ENCODE measurements around the gene CELA1. TPM values are rescaled to one million over a fixed set of nuclear protein-coding genes. Genes with fewer than 3 reads are reported as not detected.

Gene CELA1
- total RNA-seq, 1 experiment from 2014 or later: not detected

DNA sequence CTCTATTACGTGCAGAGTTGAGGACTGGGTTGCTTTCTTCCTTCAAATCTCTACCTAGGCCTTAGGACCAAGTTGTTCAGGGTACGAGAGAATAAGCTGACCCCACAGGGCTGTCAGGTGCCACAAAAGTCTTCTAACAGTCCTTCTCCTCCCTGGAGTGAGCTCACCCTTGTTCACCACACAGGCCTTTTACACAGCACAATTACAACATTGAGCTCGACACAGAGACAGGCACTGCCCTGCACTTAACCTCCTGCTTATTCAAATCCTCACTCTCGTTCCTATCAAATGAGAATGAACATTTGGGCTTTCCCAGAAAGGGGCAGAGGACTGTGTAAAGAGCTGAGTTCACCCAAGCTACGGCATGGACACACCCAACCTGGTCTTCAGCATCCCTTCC is 42.4 kb upstream of the CELA1 start:
- H3K4me3 Mint-ChIP-seq (ENCODE audit: low read depth, unreplicated experiment): peak overlapping the region; percentile 11
- CTCF ChIA-PET: no interaction called here

DNA sequence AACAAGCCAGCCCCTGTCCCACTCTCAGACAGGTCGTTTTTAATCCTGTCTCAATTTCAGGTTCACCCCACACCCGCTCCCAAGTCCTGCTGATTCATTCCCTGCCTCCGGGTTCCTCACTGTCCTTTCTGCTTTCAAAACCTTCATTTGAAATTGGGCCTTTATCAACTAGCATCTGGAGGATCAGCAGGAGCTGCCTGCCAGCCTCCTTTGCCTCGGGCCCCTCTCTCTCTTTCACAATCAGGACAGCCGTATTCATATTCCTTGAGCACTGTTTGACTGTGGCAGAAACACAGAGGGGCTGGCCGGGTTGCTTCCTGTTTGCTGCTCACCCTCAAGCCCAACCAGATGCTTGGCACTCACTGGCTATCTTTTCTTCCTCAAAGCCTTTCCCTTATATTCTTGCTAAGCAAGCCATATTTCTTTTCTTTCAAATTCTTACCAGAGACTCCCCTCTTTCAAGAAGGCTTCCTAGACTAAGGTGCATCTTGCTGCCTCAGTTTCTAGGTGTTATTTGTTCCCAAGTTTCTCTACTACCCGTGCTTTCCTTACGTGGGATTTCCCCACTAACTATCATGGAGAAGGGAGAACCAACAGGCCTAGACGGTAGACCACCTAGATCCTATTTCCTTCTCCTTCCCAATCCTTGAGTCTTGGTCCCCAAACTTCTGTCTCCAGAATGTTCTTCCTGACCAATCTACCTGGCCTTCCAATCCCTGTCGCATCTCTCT is 41.8 kb upstream of the CELA1 start:
- BruUV-seq (replicated peaks): no TSS peak
- Mint-ChIP-seq H3K27me3 (ENCODE audit: unreplicated experiment) (no peaks in the 10 kb centered on the region), H3K4me1 (ENCODE audit: low read depth, unreplicated experiment) (peaks cover 48% of the 10 kb centered on the region), H3K27ac (ENCODE audit: unreplicated experiment) (no peak overlapping the region), H3K4me3 (ENCODE audit: low read depth, unreplicated experiment) (peak overlapping the region; percentile 11), H3K9me3 (ENCODE audit: low read depth, unreplicated experiment) (no peaks in the 10 kb centered on the region), H3K36me3 (ENCODE audit: insufficient read depth, unreplicated experiment) (peaks cover 31% of the 10 kb centered on the region)
- intact Hi-C loops (cut with micrococcal nuclease; ENCODE audit: unreplicated experiment): no loop called here
- DNase-seq: peak; percentile 14
- TF ChIP-seq, protein P1, sequence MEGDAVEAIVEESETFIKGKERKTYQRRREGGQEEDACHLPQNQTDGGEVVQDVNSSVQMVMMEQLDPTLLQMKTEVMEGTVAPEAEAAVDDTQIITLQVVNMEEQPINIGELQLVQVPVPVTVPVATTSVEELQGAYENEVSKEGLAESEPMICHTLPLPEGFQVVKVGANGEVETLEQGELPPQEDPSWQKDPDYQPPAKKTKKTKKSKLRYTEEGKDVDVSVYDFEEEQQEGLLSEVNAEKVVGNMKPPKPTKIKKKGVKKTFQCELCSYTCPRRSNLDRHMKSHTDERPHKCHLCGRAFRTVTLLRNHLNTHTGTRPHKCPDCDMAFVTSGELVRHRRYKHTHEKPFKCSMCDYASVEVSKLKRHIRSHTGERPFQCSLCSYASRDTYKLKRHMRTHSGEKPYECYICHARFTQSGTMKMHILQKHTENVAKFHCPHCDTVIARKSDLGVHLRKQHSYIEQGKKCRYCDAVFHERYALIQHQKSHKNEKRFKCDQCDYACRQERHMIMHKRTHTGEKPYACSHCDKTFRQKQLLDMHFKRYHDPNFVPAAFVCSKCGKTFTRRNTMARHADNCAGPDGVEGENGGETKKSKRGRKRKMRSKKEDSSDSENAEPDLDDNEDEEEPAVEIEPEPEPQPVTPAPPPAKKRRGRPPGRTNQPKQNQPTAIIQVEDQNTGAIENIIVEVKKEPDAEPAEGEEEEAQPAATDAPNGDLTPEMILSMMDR (IDR thresholded peaks at IDR 0.05; ENCODE audit: unreplicated experiment): no peak
- CTCF ChIA-PET: no interaction called here

More for the DNA sequence above, 42.4 kb upstream of the CELA1 start:
- H3K9me3 Mint-ChIP-seq (ENCODE audit: low read depth, unreplicated experiment): no peaks in the 10 kb centered on the region
- no peaks in the 10 kb centered on the region for H3K27me3 Mint-ChIP-seq (ENCODE audit: unreplicated experiment)
- peaks cover 32% of the 10 kb centered on the region for H3K36me3 Mint-ChIP-seq (ENCODE audit: insufficient read depth, unreplicated experiment)
- TF ChIP-seq, protein P1 (IDR thresholded peaks at IDR 0.05; ENCODE audit: unreplicated experiment): no peak
- no TSS peak for BruUV-seq (replicated peaks)
- no peak for DNase-seq
- peaks cover 49% of the 10 kb centered on the region for H3K4me1 Mint-ChIP-seq (ENCODE audit: low read depth, unreplicated experiment)
- intact Hi-C loops (cut with micrococcal nuclease; ENCODE audit: unreplicated experiment): no loop called here
- H3K27ac Mint-ChIP-seq (ENCODE audit: unreplicated experiment): no peak overlapping the region

DNA sequence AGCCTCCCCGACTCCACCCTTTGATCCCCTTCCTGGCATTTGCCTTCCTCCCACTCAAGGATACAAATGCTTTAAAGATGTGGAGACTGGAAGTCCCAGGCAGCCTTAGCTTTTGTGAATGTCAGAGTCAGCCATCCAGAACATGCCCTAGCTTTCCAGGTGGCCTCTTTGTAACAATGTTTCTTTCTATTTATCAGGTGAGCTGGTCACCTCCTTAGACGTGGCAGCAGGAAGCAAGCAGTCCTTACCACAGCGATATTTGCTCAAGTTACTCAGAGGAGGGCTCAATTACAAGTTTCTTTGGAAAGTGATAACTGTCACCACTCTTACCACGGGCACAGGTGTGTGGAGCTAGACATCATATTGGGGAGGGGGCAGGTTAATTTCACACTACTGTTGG is 39.9 kb upstream of the CELA1 start:
- H3K27ac Mint-ChIP-seq (ENCODE audit: unreplicated experiment): no peak overlapping the region
- CTCF ChIA-PET: interaction anchor here (1.3 kb wide), 2 partner anchors 15 to 36 kb away, joined by 3 to 4 read pairs; no protein-coding TSS in a partner anchor
- BruUV-seq (replicated peaks): no TSS peak

DNA sequence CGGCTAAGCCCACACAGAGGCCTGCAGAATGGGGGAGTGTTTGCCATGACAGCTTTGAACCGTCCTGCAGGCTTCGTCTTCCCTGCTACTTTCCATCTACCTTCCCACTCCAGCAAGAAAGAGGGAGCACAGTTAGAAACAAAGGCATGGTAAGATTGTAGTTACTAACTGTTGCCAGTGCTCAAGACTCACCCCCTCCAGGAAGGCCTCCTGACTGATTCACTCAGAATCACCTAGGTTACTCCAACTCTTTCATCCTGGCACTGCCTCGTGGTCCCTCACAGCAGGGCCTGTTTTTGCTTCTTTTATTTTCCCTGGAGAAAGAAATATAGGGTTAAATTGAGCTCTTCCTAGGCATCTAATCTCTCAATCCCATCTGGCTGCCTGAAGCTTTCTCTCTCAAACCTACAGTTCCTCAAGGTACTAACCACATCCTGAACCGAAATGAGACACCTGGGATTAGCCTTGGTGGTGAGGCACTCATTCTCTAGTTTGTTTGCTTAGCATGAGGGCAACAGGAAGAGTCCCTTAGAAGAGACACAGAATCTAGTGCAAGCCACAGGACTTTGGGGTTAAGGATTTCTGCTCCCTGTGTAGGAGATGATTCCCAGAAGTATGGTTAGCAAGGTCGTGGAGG is 36.9 kb upstream of the CELA1 start:
- Mint-ChIP-seq H3K4me1 (ENCODE audit: low read depth, unreplicated experiment) (peaks cover 31% of the 10 kb centered on the region), H3K9me3 (ENCODE audit: low read depth, unreplicated experiment) (no peaks in the 10 kb centered on the region), H3K4me3 (ENCODE audit: low read depth, unreplicated experiment) (no peak overlapping the region), H3K27me3 (ENCODE audit: unreplicated experiment) (no peaks in the 10 kb centered on the region), H3K36me3 (ENCODE audit: insufficient read depth, unreplicated experiment) (peaks cover 3% of the 10 kb centered on the region), H3K27ac (ENCODE audit: unreplicated experiment) (no peak overlapping the region)
- CTCF ChIA-PET: no interaction called here
- no TSS peak for BruUV-seq (replicated peaks)
- intact Hi-C loops (cut with micrococcal nuclease; ENCODE audit: unreplicated experiment): no loop called here
- TF ChIP-seq, protein P1 (IDR thresholded peaks at IDR 0.05; ENCODE audit: unreplicated experiment): no peak
- DNase-seq: no peak

More for the DNA sequence above, 39.9 kb upstream of the CELA1 start:
- intact Hi-C loops (cut with micrococcal nuclease; ENCODE audit: unreplicated experiment): no loop called here
- Mint-ChIP-seq H3K36me3 (ENCODE audit: insufficient read depth, unreplicated experiment) (peaks cover 12% of the 10 kb centered on the region), H3K27me3 (ENCODE audit: unreplicated experiment) (no peaks in the 10 kb centered on the region), H3K4me3 (ENCODE audit: low read depth, unreplicated experiment) (no peak overlapping the region), H3K9me3 (ENCODE audit: low read depth, unreplicated experiment) (no peaks in the 10 kb centered on the region), H3K4me1 (ENCODE audit: low read depth, unreplicated experiment) (peaks cover 40% of the 10 kb centered on the region)
- TF ChIP-seq, protein P1 (IDR thresholded peaks at IDR 0.05; ENCODE audit: unreplicated experiment): no peak
- DNase-seq: no peak
